Stomach (tissue), 9 donors: Measurements from ENCODE around the gene THBS1. TPM values are rescaled to one million over a fixed set of nuclear protein-coding genes. Genes with fewer than 3 reads are reported as not detected.

Experiments used
- DNase-seq, 2 donors: peaks; one replicate each; pipeline versions ENCODE4 v3.0.0 to v3.0.0-alpha.2; 2013 to 2019
- H3K27ac ChIP-seq, 5 donors: fragments of 200-600 bp in 4 of 5; sonication (generic) in 4 of 5; one replicate each; pipeline ENCODE4 v1.5.1; 2013 to 2019; ENCODE audit warnings: mild to moderate bottlenecking in 1 of 5, moderate library complexity in 1 of 5
- H3K27me3 ChIP-seq, 3 donors: fragments of 200-600 bp; sonication (generic); one replicate each; pipeline ENCODE4 v1.5.1; 2017 to 2019; ENCODE audit warnings: mixed run types in 1 of 3
- H3K36me3 ChIP-seq, 4 donors: fragments of 200-600 bp; sonication (generic); 1 replicate in 3 of 4; 2 replicates in 1 of 4; pipeline ENCODE4 v1.5.1; 2016 to 2019
- H3K4me1 ChIP-seq, 4 donors: fragments of 200-600 bp; sonication (generic); one replicate each; pipeline ENCODE4 v1.5.1; 2016 to 2019
- H3K4me3 ChIP-seq, 4 donors: fragments of 200-600 bp; sonication (generic) in 3 of 4; one replicate each; pipeline ENCODE4 v1.5.1; 2016 to 2019; ENCODE audit warnings: mild to moderate bottlenecking in 1 of 4
- H3K9me3 ChIP-seq, 4 donors: fragments of 200-600 bp; sonication (generic); one replicate each; pipeline ENCODE4 v1.5.1; 2016 to 2019
- EP300 ChIP-seq: sonication (generic); formaldehyde crosslinking; IDR thresholded peaks from one replicate; pipeline ENCODE4 v1.6.1; 2017; ENCODE audit warnings: antibody characterized with exemption
- POLR2A ChIP-seq, 4 donors: fragments of 450-650 bp; IDR thresholded peaks; one replicate each; pipeline ENCODE4 v1.6.1; 2016; ENCODE audit warnings: antibody characterized with exemption in 4 of 4, control low read depth in 2 of 4, mild to moderate bottlenecking in 1 of 4, moderate library complexity in 1 of 4
- POLR2AphosphoS5 ChIP-seq, 3 donors: sonication (generic); formaldehyde crosslinking; IDR thresholded peaks; one replicate each; pipeline ENCODE4 v1.6.1; 2016; ENCODE audit warnings: antibody characterized with exemption in 3 of 3
- WGBS, 5 donors: extraction: QIAGEN DNeasy Blood & Tissue Kit in 3 of 5; methylation state at CpG; one replicate each; pipeline versions ENCODE4 v1.1.5 to v1.1.7; 2013 to 2018; 5-methylcytosine and 5-hydroxymethylcytosine counted together
- intact Hi-C: fragments of 100-400 bp; cut with DNase I; formaldehyde crosslinking; loops from one replicate; pipeline ENCODE4 v1.15.1; 2023; ENCODE audit warnings: low total_unique reads
- polyA plus RNA-seq, 3 donors: library from polyadenylated mRNA; stranded (reverse); fragments of 200-250 nt; gene quantifications; one replicate each; pipeline ENCODE4 v1.2.3, GENCODE V29; 2013
- total RNA-seq, 5 donors: library from RNA; depleted of rRNA; stranded (reverse); fragments of >200 nt; gene quantifications; one replicate each; pipeline versions ENCODE4 v1.1.0 to v1.2.3, GENCODE V29; 2014 to 2016
- TF ChIP-seq, protein P1 (sequence below), 7 experiments: fragments of 450-650 bp in 4 of 7; fragments of 200-600 bp in 3 of 7; sonication (generic) in 3 of 7; IDR thresholded peaks; one replicate each; pipeline ENCODE4 v1.5.1; 2016 to 2019; ENCODE audit warnings: antibody characterized with exemption in 7 of 7, control low read depth in 2 of 7, mild to moderate bottlenecking in 1 of 7
- donor health status: healthy with polysubstance abuse.
- donor health status: Bipolar disorder and iron deficiency.
- donor health status: healthy.

The THBS1 gene
- total and polyA plus RNA-seq, 8 donors, result 12.9 to 842 (median 179) TPM

DNA sequence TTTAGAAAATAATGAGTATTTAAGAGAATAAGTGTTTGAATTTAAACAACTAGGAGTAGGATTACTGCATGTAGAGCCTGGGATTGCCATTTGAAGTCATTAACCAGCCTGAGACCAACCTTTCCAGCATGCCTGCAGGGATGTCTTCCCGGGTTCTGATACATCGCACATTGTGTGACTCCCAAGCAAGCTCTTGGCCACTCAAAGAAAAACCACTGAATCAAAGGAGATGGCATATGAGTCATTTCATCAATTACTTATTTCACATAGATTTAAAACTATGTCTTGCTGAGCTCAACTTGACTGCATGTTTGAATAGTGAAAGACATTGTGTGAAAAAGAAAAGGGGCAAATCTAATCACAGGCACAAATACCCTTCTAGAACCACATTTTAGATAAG, 15.0 kb upstream of the THBS1 start:
- Histone ChIP-seq H3K4me1 (no peaks in the 10 kb centered on the region), H3K9me3 (no peaks in the 10 kb centered on the region), H3K27me3 (no peaks in the 10 kb centered on the region), H3K27ac (no peak overlapping the region), H3K4me3 (no peak overlapping the region), H3K36me3 (no peaks in the 10 kb centered on the region)
- intact Hi-C loops, result no loop called here
- WGBS, 5 donors, result 95 to 98% (median 98%) methylated on average over 2 of the region's 2 CpGs
- TF ChIP-seq POLR2A (IDR thresholded peaks at IDR 0.05) (no peak), EP300 (no peak), POLR2AphosphoS5 (IDR thresholded peaks at IDR 0.05) (no peak)
- TF ChIP-seq, protein P1, sequence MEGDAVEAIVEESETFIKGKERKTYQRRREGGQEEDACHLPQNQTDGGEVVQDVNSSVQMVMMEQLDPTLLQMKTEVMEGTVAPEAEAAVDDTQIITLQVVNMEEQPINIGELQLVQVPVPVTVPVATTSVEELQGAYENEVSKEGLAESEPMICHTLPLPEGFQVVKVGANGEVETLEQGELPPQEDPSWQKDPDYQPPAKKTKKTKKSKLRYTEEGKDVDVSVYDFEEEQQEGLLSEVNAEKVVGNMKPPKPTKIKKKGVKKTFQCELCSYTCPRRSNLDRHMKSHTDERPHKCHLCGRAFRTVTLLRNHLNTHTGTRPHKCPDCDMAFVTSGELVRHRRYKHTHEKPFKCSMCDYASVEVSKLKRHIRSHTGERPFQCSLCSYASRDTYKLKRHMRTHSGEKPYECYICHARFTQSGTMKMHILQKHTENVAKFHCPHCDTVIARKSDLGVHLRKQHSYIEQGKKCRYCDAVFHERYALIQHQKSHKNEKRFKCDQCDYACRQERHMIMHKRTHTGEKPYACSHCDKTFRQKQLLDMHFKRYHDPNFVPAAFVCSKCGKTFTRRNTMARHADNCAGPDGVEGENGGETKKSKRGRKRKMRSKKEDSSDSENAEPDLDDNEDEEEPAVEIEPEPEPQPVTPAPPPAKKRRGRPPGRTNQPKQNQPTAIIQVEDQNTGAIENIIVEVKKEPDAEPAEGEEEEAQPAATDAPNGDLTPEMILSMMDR (IDR thresholded peaks at IDR 0.05), result no peak
- no peak for DNase-seq

DNA sequence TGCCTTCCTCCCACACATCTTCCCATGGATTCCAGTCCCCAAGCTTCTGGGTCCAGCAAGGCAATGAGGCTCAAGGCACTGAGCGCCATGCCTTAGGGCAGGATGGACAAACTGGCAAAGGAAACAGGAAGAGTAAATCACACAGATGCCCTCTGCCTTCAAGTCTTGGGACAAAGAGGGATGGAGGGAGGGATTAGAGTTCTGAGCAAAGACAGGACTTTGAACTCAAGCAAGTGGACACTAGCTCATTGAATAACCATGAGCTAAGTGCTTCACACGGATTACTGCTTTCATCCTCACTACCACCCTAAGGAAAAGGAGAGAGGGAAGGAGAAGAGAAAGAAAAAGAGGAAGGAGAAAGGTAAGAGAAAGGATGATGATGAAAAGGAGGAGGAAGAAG, 7.6 kb upstream of the THBS1 start:
- TF ChIP-seq POLR2A (IDR thresholded peaks at IDR 0.05) (no peak), POLR2AphosphoS5 (IDR thresholded peaks at IDR 0.05) (no peak), EP300 (no peak)
- TF ChIP-seq, protein P1 (IDR thresholded peaks at IDR 0.05), result no peak
- Histone ChIP-seq H3K27ac (no peak overlapping the region), H3K4me1 (peaks cover 0 to 2% (median under 1%) of the 10 kb centered on the region in 4 donors), H3K4me3 (no peak overlapping the region), H3K36me3 (no peaks in the 10 kb centered on the region), H3K27me3 (no peaks in the 10 kb centered on the region), H3K9me3 (no peaks in the 10 kb centered on the region)
- no peak for DNase-seq
- intact Hi-C loops, result no loop called here
- 67 to 86% (median 76%) methylated on average over 2 of the region's 2 CpGs for WGBS, 5 donors

DNA sequence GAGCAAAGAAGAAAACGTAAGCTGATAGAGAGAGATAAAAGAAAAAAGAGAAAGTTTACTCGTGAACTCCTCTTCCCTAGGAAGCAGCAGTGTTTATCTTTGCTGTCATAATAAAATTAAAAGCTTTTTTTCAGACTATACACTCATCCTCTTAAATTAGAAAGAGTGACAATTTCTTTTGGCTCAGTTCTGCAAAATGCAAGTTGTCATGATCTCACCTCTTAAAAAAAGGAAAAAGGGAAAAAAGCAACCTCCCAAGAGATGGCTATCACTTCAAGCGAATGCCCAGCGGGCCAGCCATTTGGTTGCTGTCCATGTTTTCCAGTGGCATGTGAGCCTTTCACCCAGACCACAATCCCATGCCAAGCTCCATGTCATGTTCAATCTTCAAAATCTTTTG, 7.0 kb upstream of the THBS1 start:
- Histone ChIP-seq H3K9me3 (no peaks in the 10 kb centered on the region), H3K27me3 (no peaks in the 10 kb centered on the region), H3K4me3 (no peak overlapping the region), H3K27ac (no peak overlapping the region), H3K36me3 (no peaks in the 10 kb centered on the region), H3K4me1 (peaks cover 0 to 8% (median 3%) of the 10 kb centered on the region in 4 donors)
- WGBS, 5 donors, result 65 to 83% (median 71%) methylated on average over 4 of the region's 4 CpGs
- no peak for DNase-seq
- TF ChIP-seq, protein P1 (IDR thresholded peaks at IDR 0.05), result no peak
- TF ChIP-seq EP300, result no peak
- intact Hi-C loops, result no loop called here

DNA sequence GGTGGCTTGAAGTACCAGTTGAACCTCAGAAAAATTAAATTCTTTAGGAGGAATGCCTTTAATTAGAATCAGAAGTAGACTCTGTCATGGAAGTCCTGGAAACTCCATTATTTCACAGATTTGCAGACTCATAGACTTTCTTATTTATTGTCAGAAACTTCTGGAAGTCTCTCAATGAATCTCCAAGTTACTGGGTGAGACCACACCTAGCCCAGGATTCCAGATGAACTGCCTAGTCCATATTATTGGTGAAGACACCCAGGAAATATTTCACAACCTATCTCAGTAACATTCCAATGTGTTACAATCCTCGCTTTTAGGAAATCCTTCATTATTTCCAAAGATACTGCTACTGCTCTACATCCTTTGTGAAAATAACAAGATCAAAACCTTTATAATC, 6.5 kb upstream of the THBS1 start:
- 89 to 100% (median 92%) methylated on average over 1 of the region's 1 CpG for WGBS, 5 donors
- H3K27ac ChIP-seq, result no peak overlapping the region
- intact Hi-C loops, result no loop called here

More for the DNA sequence above, 6.5 kb upstream of the THBS1 start:
- H3K36me3 ChIP-seq, result no peaks in the 10 kb centered on the region
- no peaks in the 10 kb centered on the region for H3K9me3 ChIP-seq
- H3K4me1 ChIP-seq, result peaks cover 0 to 14% (median 6%) of the 10 kb centered on the region in 4 donors
- TF ChIP-seq POLR2AphosphoS5 (IDR thresholded peaks at IDR 0.05) (no peak), EP300 (no peak), POLR2A (IDR thresholded peaks at IDR 0.05) (no peak)
- TF ChIP-seq, protein P1 (IDR thresholded peaks at IDR 0.05), result no peak
- no peak for DNase-seq
- H3K27me3 ChIP-seq, result no peaks in the 10 kb centered on the region
- no peak overlapping the region for H3K4me3 ChIP-seq
